A673 (cell line): ENCODE data around the gene TRDN. TPM values are rescaled to one million over a fixed set of nuclear protein-coding genes. Genes with fewer than 3 reads are reported as not detected.
"Not testable (repeated sequence)": the region's sequence is repeated elsewhere in the genome, so short reads cannot be mapped to it uniquely, and the experiment has no call there.

ENCODE experiments used
- BruUV-seq: library from RNA; stranded (reverse); fragments of 400-500 nt; replicated peaks from 2 replicates; lab custom pipeline; 2021; lab: Mats Ljungman, UMichigan
- CTCF ChIA-PET: fragments of 300-600 bp; sonication (Branson Sonifier 250); formaldehyde crosslinking; loops from one replicate; lab custom pipeline; 2022; ENCODE audit warnings: antibody characterized with exemption; lab: Charles Lee
- POLR2A ChIA-PET: fragments of 300-600 bp; sonication (Branson Sonifier 250); formaldehyde crosslinking; loops from one replicate; lab custom pipeline; 2022; ENCODE audit warnings: antibody characterized with exemption; ENCODE audit not compliant: low non-redundant PET; lab: Charles Lee
- DNase-seq: peaks from one replicate; pipeline ENCODE4 v3.0.0-alpha.2; 2015; ENCODE audit warnings: low spot score
- H3K27ac ChIP-seq: fragments of 200-600 bp; sonication (generic); 2 replicates; pipeline ENCODE4 v1.5.1; 2016; ENCODE audit warnings: mixed run types, low read depth, mild to moderate bottlenecking, mixed read lengths, antibody characterized with exemption, low read length; ENCODE audit not compliant: poor library complexity, severe bottlenecking
- H3K27me3 ChIP-seq: fragments of 200-600 bp; sonication (generic); replicated peaks from 2 replicates; pipeline ENCODE4 v1.6.1; 2017; ENCODE audit warnings: mixed run types, low read depth, mild to moderate bottlenecking, mixed read lengths, antibody characterized with exemption, low read length; ENCODE audit not compliant: insufficient read depth, poor library complexity
- H3K36me3 ChIP-seq: fragments of 200-600 bp; sonication (generic); 2 replicates; pipeline ENCODE4 v1.6.1; 2016; ENCODE audit warnings: mixed run types, mild to moderate bottlenecking, mixed read lengths, antibody characterized with exemption, low read length; ENCODE audit not compliant: insufficient read depth, poor library complexity, severe bottlenecking
- H3K4me1 ChIP-seq: fragments of 200-600 bp; sonication (generic); 2 replicates; pipeline ENCODE4 v1.6.1; 2017; ENCODE audit warnings: mixed run types, mild to moderate bottlenecking, mixed read lengths, antibody characterized with exemption, low read length; ENCODE audit not compliant: insufficient read depth, poor library complexity, severe bottlenecking
- H3K4me3 ChIP-seq: fragments of 200-600 bp; sonication (generic); 2 replicates; pipeline ENCODE4 v1.5.1; 2016; ENCODE audit warnings: low read depth, mixed run types, mild to moderate bottlenecking, mixed read lengths, low read length; ENCODE audit not compliant: poor library complexity, severe bottlenecking
- H3K9me3 ChIP-seq: fragments of 200-600 bp; sonication (generic); 2 replicates; pipeline ENCODE4 v1.6.1; 2016; ENCODE audit warnings: mixed run types, low read depth, mild to moderate bottlenecking, mixed read lengths, antibody characterized with exemption, low read length; ENCODE audit not compliant: poor library complexity, severe bottlenecking
- EZH2 ChIP-seq: fragments of 200-600 bp; sonication (generic); IDR thresholded peaks from 2 replicates; pipeline ENCODE4 v1.6.1; 2017; ENCODE audit warnings: borderline replicate concordance, low read depth, mild to moderate bottlenecking, mixed read lengths, antibody characterized with exemption, low read length; ENCODE audit not compliant: poor library complexity, severe bottlenecking
- intact Hi-C: fragments of 100-400 bp; cut with micrococcal nuclease; formaldehyde crosslinking; loops from one replicate; pipeline ENCODE4 v1.10.0; 2022; ENCODE audit not compliant: unreplicated experiment
- total RNA-seq: library from RNA; stranded (reverse); gene quantifications from 2 replicates; pipeline ENCODE4 v1.2.3, GENCODE V29; 2021
- TF ChIP-seq, protein P1 (sequence below): fragments of 300-800, 200-600 bp; sonication (generic); conservative IDR thresholded peaks from 2 replicates; pipeline ENCODE4 v1.5.1; 2017; ENCODE audit warnings: low read depth, mild to moderate bottlenecking, antibody characterized with exemption, low read length, moderate library complexity, mixed read lengths

TRDN gene
- total RNA-seq, 1 experiment from 2014 or later, result 3.8 TPM

DNA sequence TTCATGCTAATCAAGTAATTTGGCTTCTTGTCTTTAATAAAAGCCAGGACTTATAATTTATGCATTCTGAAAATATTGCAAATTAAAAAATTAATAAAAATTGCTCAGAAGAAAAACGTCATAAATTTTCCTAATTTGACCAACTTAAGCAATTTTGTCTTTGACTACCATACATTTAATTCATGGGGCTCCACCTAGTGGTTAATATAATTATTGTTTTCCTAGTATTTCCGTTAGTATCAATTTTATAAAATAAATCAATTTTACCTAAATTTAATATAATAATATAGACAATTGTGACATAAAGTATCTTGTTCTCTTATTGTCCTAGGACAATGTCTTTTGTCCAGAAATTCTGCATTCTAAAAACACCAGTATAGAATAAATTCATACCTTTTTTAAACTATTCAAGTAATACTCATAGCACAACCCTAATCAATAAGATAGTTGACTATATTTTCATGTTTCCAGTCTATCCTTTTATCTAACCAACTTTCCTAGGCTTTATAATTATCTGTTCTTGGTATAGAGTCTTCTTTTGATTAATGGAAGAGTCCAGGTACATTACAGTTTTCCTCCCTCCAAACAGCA lies 319.9 kb downstream of the TRDN start:
- no peaks in the 10 kb centered on the region for H3K36me3 ChIP-seq
- ChIA-PET CTCF (no interaction called here), POLR2A (no interaction called here)
- peak overlapping the region; percentile 23 for H3K27ac ChIP-seq
- BruUV-seq, result no TSS peak
- H3K27me3 ChIP-seq, result no peaks in the 10 kb centered on the region
- peak; percentile 62 for DNase-seq
- H3K9me3 ChIP-seq, result peaks cover 12% of the 10 kb centered on the region
- TF ChIP-seq EZH2, result no peak
- TF ChIP-seq, protein P1, sequence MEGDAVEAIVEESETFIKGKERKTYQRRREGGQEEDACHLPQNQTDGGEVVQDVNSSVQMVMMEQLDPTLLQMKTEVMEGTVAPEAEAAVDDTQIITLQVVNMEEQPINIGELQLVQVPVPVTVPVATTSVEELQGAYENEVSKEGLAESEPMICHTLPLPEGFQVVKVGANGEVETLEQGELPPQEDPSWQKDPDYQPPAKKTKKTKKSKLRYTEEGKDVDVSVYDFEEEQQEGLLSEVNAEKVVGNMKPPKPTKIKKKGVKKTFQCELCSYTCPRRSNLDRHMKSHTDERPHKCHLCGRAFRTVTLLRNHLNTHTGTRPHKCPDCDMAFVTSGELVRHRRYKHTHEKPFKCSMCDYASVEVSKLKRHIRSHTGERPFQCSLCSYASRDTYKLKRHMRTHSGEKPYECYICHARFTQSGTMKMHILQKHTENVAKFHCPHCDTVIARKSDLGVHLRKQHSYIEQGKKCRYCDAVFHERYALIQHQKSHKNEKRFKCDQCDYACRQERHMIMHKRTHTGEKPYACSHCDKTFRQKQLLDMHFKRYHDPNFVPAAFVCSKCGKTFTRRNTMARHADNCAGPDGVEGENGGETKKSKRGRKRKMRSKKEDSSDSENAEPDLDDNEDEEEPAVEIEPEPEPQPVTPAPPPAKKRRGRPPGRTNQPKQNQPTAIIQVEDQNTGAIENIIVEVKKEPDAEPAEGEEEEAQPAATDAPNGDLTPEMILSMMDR, result peak; percentile 72
- H3K4me3 ChIP-seq, result no peak overlapping the region
- intact Hi-C loops, result loop anchor here (2.0 to 5.0 kb wide), 4 partner anchors 92 to 585 kb away; partner anchors contain the start of gene CLVS2
- H3K4me1 ChIP-seq, result peaks cover 7% of the 10 kb centered on the region

DNA sequence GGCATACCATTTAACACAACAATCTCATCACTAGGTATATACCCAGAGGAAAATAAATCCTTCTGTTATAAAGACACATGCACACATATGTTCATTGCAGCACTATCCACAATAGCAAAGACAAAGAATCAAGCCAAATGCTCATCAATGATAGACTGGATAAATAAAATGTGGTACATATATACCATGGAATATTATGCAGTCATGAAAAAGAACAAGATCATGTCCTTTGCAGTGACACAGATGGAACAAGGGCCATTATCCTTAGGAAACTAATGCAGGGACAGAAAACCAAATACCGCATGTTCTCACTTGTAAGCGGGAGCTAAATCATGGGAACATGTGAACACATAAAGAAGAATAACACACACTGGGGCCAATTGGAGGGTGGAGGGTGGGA lies 322.3 kb downstream of the TRDN start:
- H3K27ac ChIP-seq, H3K4me1 ChIP-seq, DNase-seq, H3K4me3 ChIP-seq, H3K27me3 ChIP-seq, BruUV-seq, POLR2A ChIA-PET, H3K36me3 ChIP-seq, CTCF ChIA-PET: not testable (repeated sequence)
- H3K9me3 ChIP-seq, result peaks cover 12% of the 10 kb centered on the region
- intact Hi-C loops, result loop anchor here (5.0 kb wide), 1 partner anchor 367 kb away; no protein-coding TSS in a partner anchor

- intact Hi-C loops, result no loop called here
- no TSS peak for BruUV-seq
- TF ChIP-seq, protein P1, result no peak
- TF ChIP-seq EZH2, result no peak
Measured at GRCh38 chr6:123309130-123309529, 327.6 kb downstream of the TRDN start.

GRCh38 chr6:123306334-123306733 lies 330.4 kb downstream of the TRDN start:
- ChIA-PET POLR2A (no interaction called here), CTCF (no interaction called here)
- Histone ChIP-seq H3K27ac (no peak overlapping the region), H3K4me1 (no peaks in the 10 kb centered on the region), H3K4me3 (no peak overlapping the region), H3K27me3 (no peaks in the 10 kb centered on the region), H3K36me3 (no peaks in the 10 kb centered on the region), H3K9me3 (no peaks in the 10 kb centered on the region)
- DNase-seq, result no peak
- TF ChIP-seq EZH2, result no peak
- TF ChIP-seq, protein P1, result no peak
- intact Hi-C loops, result no loop called here
- BruUV-seq, result no TSS peak

More at GRCh38 chr6:123309130-123309529, 327.6 kb downstream of the TRDN start:
- ChIA-PET CTCF (no interaction called here), POLR2A (interaction anchor here (0.7 kb wide), 1 partner anchor 221 kb away, joined by 4 read pairs; no protein-coding TSS in a partner anchor)
- H3K4me1 ChIP-seq, result no peaks in the 10 kb centered on the region
- no peak overlapping the region for H3K27ac ChIP-seq
- no peaks in the 10 kb centered on the region for H3K36me3 ChIP-seq
- no peak for DNase-seq
- H3K27me3 ChIP-seq, result no peaks in the 10 kb centered on the region
- peaks cover 8% of the 10 kb centered on the region for H3K9me3 ChIP-seq
- H3K4me3 ChIP-seq, result no peak overlapping the region
